Neuronal stem cell (in vitro differentiated cells): Measurements from ENCODE around the gene CSRP2.

ENCODE experiments used
- DNase-seq: peaks from one replicate; pipeline ENCODE4 v3.0.0-alpha.2; 2013; ENCODE audit warnings: low spot score
- H2AFZ ChIP-seq: one replicate; pipeline ENCODE4 v1.6.1; 2013; ENCODE audit warnings: mild to moderate bottlenecking, low read length, inconsistent platforms
- H2AK5ac ChIP-seq: 2 replicates; pipeline ENCODE4 v1.6.1; 2013; ENCODE audit warnings: low read depth, mild to moderate bottlenecking, inconsistent platforms, low read length, moderate library complexity, mixed read lengths
- H2BK120ac ChIP-seq: 2 replicates; pipeline ENCODE4 v1.6.1; 2013; ENCODE audit warnings: low read depth, mild to moderate bottlenecking, inconsistent platforms, low read length, moderate library complexity, mixed read lengths
- H2BK12ac ChIP-seq: one replicate; pipeline ENCODE4 v1.6.1; 2013; ENCODE audit warnings: low read length, inconsistent platforms
- H2BK15ac ChIP-seq: 2 replicates; pipeline ENCODE4 v1.6.1; 2013; ENCODE audit warnings: mild to moderate bottlenecking, low read length, inconsistent platforms, mixed read lengths
- H2BK5ac ChIP-seq: one replicate; pipeline ENCODE4 v1.6.1; 2013; ENCODE audit warnings: inconsistent platforms, mild to moderate bottlenecking, low read length, moderate library complexity
- H3K14ac ChIP-seq: one replicate; pipeline ENCODE4 v1.6.1; 2013; ENCODE audit warnings: low read length, inconsistent platforms
- H3K18ac ChIP-seq: 2 replicates; pipeline ENCODE4 v1.6.1; 2013; ENCODE audit warnings: low read length, inconsistent platforms
- H3K23ac ChIP-seq: 2 replicates; pipeline ENCODE4 v1.6.1; 2013; ENCODE audit warnings: low read depth, mild to moderate bottlenecking, mixed read lengths, low read length, inconsistent platforms; ENCODE audit not compliant: poor library complexity
- H3K27ac ChIP-seq: replicated peaks from 3 replicates; pipeline ENCODE4 v1.5.1; 2013; ENCODE audit warnings: low read length, inconsistent platforms
- H3K27me3 ChIP-seq, 3 experiments: 2 replicates each; pipeline ENCODE4 v1.6.1; 2013; ENCODE audit warnings: low read length in 3 of 3, mild to moderate bottlenecking in 2 of 3, inconsistent platforms in 1 of 3, low read depth in 1 of 3, mixed read lengths in 1 of 3, moderate library complexity in 1 of 3; ENCODE audit not compliant: control insufficient read depth in 3 of 3, insufficient read depth in 3 of 3
- H3K36me3 ChIP-seq, 2 donors: replicated peaks in 1 of 2; 2 replicates each; pipeline ENCODE4 v1.6.1; 2013; ENCODE audit warnings: low read length in 2 of 2; ENCODE audit not compliant: control insufficient read depth in 2 of 2, insufficient read depth in 2 of 2
- H3K4ac ChIP-seq: 2 replicates; pipeline ENCODE4 v1.6.1; 2013; ENCODE audit warnings: inconsistent platforms, mild to moderate bottlenecking, low read length, moderate library complexity
- H3K4me1 ChIP-seq, 2 donors: 1 replicate in 1 of 2; 2 replicates in 1 of 2; pipeline ENCODE4 v1.6.1; 2013; ENCODE audit warnings: low read length in 2 of 2, low read depth in 1 of 2; ENCODE audit not compliant: control insufficient read depth in 2 of 2, insufficient read depth in 1 of 2
- H3K4me2 ChIP-seq: one replicate; pipeline ENCODE4 v1.6.1; 2013; ENCODE audit warnings: mild to moderate bottlenecking, low read length, inconsistent platforms; ENCODE audit not compliant: insufficient read depth, poor library complexity, severe bottlenecking
- H3K4me3 ChIP-seq, 2 donors: 2 replicates each; pipeline ENCODE4 v1.5.1; 2013; ENCODE audit warnings: low read length in 2 of 2, mild to moderate bottlenecking in 2 of 2, inconsistent platforms in 1 of 2, moderate library complexity in 1 of 2
- H3K79me1 ChIP-seq: one replicate; pipeline ENCODE4 v1.6.1; 2013; ENCODE audit warnings: low read depth, mild to moderate bottlenecking, inconsistent platforms, low read length, moderate library complexity
- H3K9ac ChIP-seq: one replicate; pipeline ENCODE4 v1.6.1; 2013; ENCODE audit warnings: mild to moderate bottlenecking, low read depth, low read length, inconsistent platforms; ENCODE audit not compliant: poor library complexity
- H3K9me3 ChIP-seq, 2 donors: replicated peaks in 1 of 2; 2 replicates each; pipeline versions ENCODE3 to v1.6.1; 2013; ENCODE audit warnings: low read length in 2 of 2, mild to moderate bottlenecking in 2 of 2, inconsistent platforms in 1 of 2, low read depth in 1 of 2, mixed read lengths in 1 of 2, moderate library complexity in 1 of 2; ENCODE audit not compliant: control insufficient read depth in 2 of 2, insufficient read depth in 1 of 2
- H4K8ac ChIP-seq: one replicate; pipeline ENCODE4 v1.6.1; 2013; ENCODE audit warnings: low read depth, mild to moderate bottlenecking, inconsistent platforms, low read length, moderate library complexity
- H4K91ac ChIP-seq: one replicate; pipeline ENCODE4 v1.6.1; 2013; ENCODE audit warnings: low read length, low read depth, mild to moderate bottlenecking, inconsistent platforms; ENCODE audit not compliant: poor library complexity
- WGBS, 2 donors: extraction: QIAGEN DNeasy Blood & Tissue Kit; methylation state at CpG; one replicate each; pipeline ENCODE4 v1.1.7; 2013; ENCODE audit warnings: missing lambda C conversion rate in 2 of 2, mixed read lengths in 1 of 2; ENCODE audit not compliant: insufficient read length in 2 of 2, insufficient replicate concordance in 1 of 2; ENCODE audit errors: extremely low coverage in 2 of 2; 5-methylcytosine and 5-hydroxymethylcytosine counted together

The CSRP2 gene

GRCh38 chr12:76890151-76891143 is 11.6 kb upstream of the CSRP2 start:
- Histone ChIP-seq H3K36me3 (no peaks in the 10 kb centered on the region), H2BK120ac (no peak overlapping the region), H3K4me1 (peaks cover 0 to 3% of the 10 kb centered on the region in 2 donors), H3K4me2 (no peak overlapping the region), H2AK5ac (no peak overlapping the region), H3K4me3 (no peak overlapping the region), H2BK12ac (no peak overlapping the region), H3K14ac (no peak overlapping the region), H3K9ac (no peak overlapping the region), H3K4ac (no peak overlapping the region), H3K9me3 (peaks cover 0 to 11% of the 10 kb centered on the region in 2 donors), H4K91ac (no peak overlapping the region), H3K79me1 (no peaks in the 10 kb centered on the region), H3K18ac (no peak overlapping the region), H3K27ac (no peak overlapping the region), H2BK15ac (no peak overlapping the region), H2AFZ (no peak overlapping the region), H3K27me3 (no peaks in the 10 kb centered on the region), H2BK5ac (no peak overlapping the region), H4K8ac (no peak overlapping the region), H3K23ac (no peak overlapping the region)
- WGBS, 2 donors, result no CpG with 5 or more reads among the region's 8 CpGs
- no peak for DNase-seq

GRCh38 chr12:76888775-76889174 is 10.0 kb upstream of the CSRP2 start:
- Histone ChIP-seq H3K36me3 (no peaks in the 10 kb centered on the region), H3K18ac (no peak overlapping the region), H2BK15ac (no peak overlapping the region), H3K14ac (no peak overlapping the region), H3K79me1 (no peaks in the 10 kb centered on the region), H3K27me3 (no peaks in the 10 kb centered on the region), H3K23ac (no peak overlapping the region), H2BK120ac (no peak overlapping the region), H2BK5ac (no peak overlapping the region), H3K4me2 (no peak overlapping the region), H3K4ac (no peak overlapping the region), H2BK12ac (no peak overlapping the region), H3K4me3 (no peak overlapping the region), H2AFZ (no peak overlapping the region), H3K9ac (no peak overlapping the region), H4K91ac (no peak overlapping the region), H2AK5ac (no peak overlapping the region), H4K8ac (no peak overlapping the region), H3K9me3 (peaks cover 0 to 2% of the 10 kb centered on the region in 2 donors), H3K27ac (no peak overlapping the region), H3K4me1 (peaks cover 0 to 5% of the 10 kb centered on the region in 2 donors)
- DNase-seq, result no peak
- WGBS, 2 donors, result no CpG with 5 or more reads among the region's 1 CpG

- Histone ChIP-seq H4K91ac (no peak overlapping the region), H3K36me3 (no peaks in the 10 kb centered on the region), H2BK120ac (no peak overlapping the region), H2BK12ac (no peak overlapping the region), H2BK5ac (no peak overlapping the region), H3K9me3 (no peaks in the 10 kb centered on the region), H3K4me2 (no peak overlapping the region), H3K14ac (no peak overlapping the region), H3K4me1 (peaks cover 8 to 13% of the 10 kb centered on the region in 2 donors), H4K8ac (no peak overlapping the region), H2AK5ac (no peak overlapping the region), H3K4me3 (no peak overlapping the region), H2AFZ (no peak overlapping the region), H3K79me1 (no peaks in the 10 kb centered on the region), H3K18ac (no peak overlapping the region), H3K27me3 (no peaks in the 10 kb centered on the region), H3K23ac (no peak overlapping the region), H2BK15ac (no peak overlapping the region), H3K9ac (peak overlapping the region; percentile 7), H3K4ac (no peak overlapping the region), H3K27ac (no peak overlapping the region)
- no CpG with 5 or more reads among the region's 2 CpGs for WGBS, 2 donors
- DNase-seq, result no peak
Measured at GRCh38 chr12:76883811-76884210, 5.0 kb upstream of the CSRP2 start.

- H2AK5ac ChIP-seq, result no peak overlapping the region
- no peaks in the 10 kb centered on the region for H3K27me3 ChIP-seq
- H3K4ac ChIP-seq, result no peak overlapping the region
- no peak overlapping the region for H4K91ac ChIP-seq
- no CpG with 5 or more reads among the region's 6 CpGs for WGBS, 2 donors
- peaks cover 1% of the 10 kb centered on the region for H3K79me1 ChIP-seq
- H2AFZ ChIP-seq, result peak overlapping the region; percentile 62
- no peak overlapping the region for H3K23ac ChIP-seq
- no peak overlapping the region for H3K18ac ChIP-seq
- no peak for DNase-seq
- H3K9me3 ChIP-seq, result no peaks in the 10 kb centered on the region
- no peak overlapping the region for H2BK5ac ChIP-seq
- no peak overlapping the region for H3K27ac ChIP-seq
- no peak overlapping the region for H3K4me2 ChIP-seq
- no peaks in the 10 kb centered on the region for H3K36me3 ChIP-seq
- peaks cover 8 to 11% of the 10 kb centered on the region in 2 donors for H3K4me1 ChIP-seq
- no peak overlapping the region for H3K4me3 ChIP-seq
- no peak overlapping the region for H2BK120ac ChIP-seq
- no peak overlapping the region for H4K8ac ChIP-seq
- no peak overlapping the region for H2BK12ac ChIP-seq
- no peak overlapping the region for H2BK15ac ChIP-seq
- H3K9ac ChIP-seq, result no peak overlapping the region
- no peak overlapping the region for H3K14ac ChIP-seq
Measured at GRCh38 chr12:76883151-76883550, 4.3 kb upstream of the CSRP2 start.
